SJSA1 (cell line): Measurements from ENCODE around the gene FAM228A. TPM values are rescaled to one million over a fixed set of nuclear protein-coding genes. Genes with fewer than 3 reads are reported as not detected.

Experiments used
- DNase-seq, 2 experiments: peaks; one replicate each; pipeline ENCODE4 v3.0.0-alpha.2; 2015 to 2020; ENCODE audit warnings: low spot score in 2 of 2, low read depth in 1 of 2
- H3K27ac ChIP-seq: fragments of 250-450 bp; sonication (Bioruptor Pico); 2 replicates; pipeline ENCODE4 v1.5.1; 2020; ENCODE audit warnings: mild to moderate bottlenecking, moderate library complexity
- H3K27me3 ChIP-seq: fragments of 250-450 bp; sonication (Bioruptor Pico); replicated peaks from 2 replicates; pipeline ENCODE4 v1.5.1; 2020; ENCODE audit warnings: mild to moderate bottlenecking, moderate library complexity
- H3K36me3 ChIP-seq: fragments of 250-450 bp; sonication (Bioruptor Pico); 2 replicates; pipeline ENCODE4 v1.5.1; 2020; ENCODE audit warnings: mild to moderate bottlenecking
- H3K4me1 ChIP-seq: fragments of 250-450 bp; sonication (Bioruptor Pico); replicated peaks from 2 replicates; pipeline ENCODE4 v1.6.1; 2021; ENCODE audit warnings: mild to moderate bottlenecking
- H3K4me3 ChIP-seq: fragments of 250-450 bp; sonication (Bioruptor Pico); 2 replicates; pipeline ENCODE4 v1.5.1; 2020; ENCODE audit warnings: mild to moderate bottlenecking
- H3K9me3 ChIP-seq: fragments of 250-450 bp; sonication (Bioruptor Pico); replicated peaks from 2 replicates; pipeline ENCODE4 v1.5.1; 2020; ENCODE audit warnings: mild to moderate bottlenecking
- total RNA-seq: library from RNA; depleted of rRNA; stranded (reverse); fragments of >200 nt; shearing (Covaris generic); gene quantifications from 2 replicates; pipeline ENCODE4 v1.2.3, GENCODE V29; 2014; rRNA removed

FAM228A gene
- total RNA-seq, 1 experiment from 2014 or later = not detected

- DNase-seq = no peak
- H3K4me1 ChIP-seq = peaks cover 10% of the 10 kb centered on the region; the same call in 1 of the 2 replicates
- H3K27ac ChIP-seq = no peak overlapping the region
These were observed 46.6 kb downstream of the FAM228A start for GRCh38 chr2:24221343-24222050.

GRCh38 chr2:24222946-24223345 is 48.1 kb downstream of the FAM228A start:
- H3K36me3 ChIP-seq = 0 out of 2 replicates have a peak, but pooled peaks cover 6% of the 10 kb centered on the region
- H3K27me3 ChIP-seq = no peaks in the 10 kb centered on the region
- no peak for DNase-seq
- H3K4me1 ChIP-seq = peaks cover 10% of the 10 kb centered on the region; the same call in 1 of the 2 replicates
- H3K4me3 ChIP-seq = no peak overlapping the region
- no peak overlapping the region for H3K27ac ChIP-seq
- no peaks in the 10 kb centered on the region; the same call in 1 of the 2 replicates for H3K9me3 ChIP-seq

More at GRCh38 chr2:24221343-24222050, 46.6 kb downstream of the FAM228A start:
- Histone ChIP-seq H3K9me3 (no peaks in the 10 kb centered on the region; the same call in 1 of the 2 replicates), H3K27me3 (no peaks in the 10 kb centered on the region), H3K4me3 (no peak overlapping the region), H3K36me3 (0 out of 2 replicates have a peak, but pooled peaks cover 6% of the 10 kb centered on the region)

GRCh38 chr2:24225499-24226242 is 50.8 kb downstream of the FAM228A start:
- Histone ChIP-seq H3K4me3 (no peak overlapping the region), H3K36me3 (no peaks in the 10 kb centered on the region)
- no peak for DNase-seq

GRCh38 chr2:24228470-24228869 is 53.6 kb downstream of the FAM228A start:
- no peaks in the 10 kb centered on the region; the same call in 1 of the 2 replicates for H3K9me3 ChIP-seq
- no peak for DNase-seq
- no peak overlapping the region for H3K4me3 ChIP-seq
- no peaks in the 10 kb centered on the region for H3K4me1 ChIP-seq
- H3K36me3 ChIP-seq = no peaks in the 10 kb centered on the region; the same call in 1 of the 2 replicates
- H3K27me3 ChIP-seq = no peaks in the 10 kb centered on the region
- no peak overlapping the region for H3K27ac ChIP-seq

More at GRCh38 chr2:24225499-24226242, 50.8 kb downstream of the FAM228A start:
- H3K9me3 ChIP-seq = no peaks in the 10 kb centered on the region; the same call in 1 of the 2 replicates
- H3K27me3 ChIP-seq = no peaks in the 10 kb centered on the region
- H3K4me1 ChIP-seq = no peaks in the 10 kb centered on the region
- H3K27ac ChIP-seq = no peak overlapping the region

GRCh38 chr2:24231461-24231881 is 56.6 kb downstream of the FAM228A start:
- Histone ChIP-seq H3K9me3 (no peaks in the 10 kb centered on the region), H3K4me3 (no peak overlapping the region), H3K27ac (no peak overlapping the region), H3K4me1 (no peaks in the 10 kb centered on the region), H3K27me3 (no peaks in the 10 kb centered on the region), H3K36me3 (no peaks in the 10 kb centered on the region; the same call in 1 of the 2 replicates)
- DNase-seq = no peak

- H3K4me1 ChIP-seq = no peaks in the 10 kb centered on the region
- H3K27ac ChIP-seq = no peak overlapping the region
- no peaks in the 10 kb centered on the region for H3K27me3 ChIP-seq
- no peaks in the 10 kb centered on the region for H3K9me3 ChIP-seq
- no peak overlapping the region for H3K4me3 ChIP-seq
- no peaks in the 10 kb centered on the region; the same call in none of the 2 replicates for H3K36me3 ChIP-seq
- no peak for DNase-seq
These were observed 58.5 kb downstream of the FAM228A start for GRCh38 chr2:24233321-24233720.

- Histone ChIP-seq H3K27ac (no peak overlapping the region), H3K36me3 (no peaks in the 10 kb centered on the region; the same call in none of the 2 replicates), H3K4me1 (no peaks in the 10 kb centered on the region), H3K27me3 (no peaks in the 10 kb centered on the region), H3K9me3 (no peaks in the 10 kb centered on the region), H3K4me3 (no peak overlapping the region)
- DNase-seq = no peak
These were observed 62.5 kb downstream of the FAM228A start for GRCh38 chr2:24237313-24237712.

GRCh38 chr2:24238158-24238557 is 63.3 kb downstream of the FAM228A start:
- Histone ChIP-seq H3K4me3 (no peak overlapping the region), H3K27me3 (no peaks in the 10 kb centered on the region), H3K27ac (no peak overlapping the region), H3K36me3 (no peaks in the 10 kb centered on the region; the same call in none of the 2 replicates), H3K9me3 (no peaks in the 10 kb centered on the region), H3K4me1 (no peaks in the 10 kb centered on the region)
- DNase-seq = no peak

- H3K4me1 ChIP-seq = no peaks in the 10 kb centered on the region
- no peaks in the 10 kb centered on the region for H3K9me3 ChIP-seq
- H3K36me3 ChIP-seq = no peaks in the 10 kb centered on the region; the same call in none of the 2 replicates
- H3K27ac ChIP-seq = no peak overlapping the region
- H3K27me3 ChIP-seq = no peaks in the 10 kb centered on the region
- no peak overlapping the region for H3K4me3 ChIP-seq
- no peak for DNase-seq
These were observed 64.7 kb downstream of the FAM228A start for GRCh38 chr2:24239553-24239952.

Other genes starting within 250 kb of the FAM228A start
- gene ATAD2B, start 247.9 kb upstream of the FAM228A start, total RNA-seq = 6.7 and 13.5 TPM in 2 replicates
- 21.0 and 34.3 TPM in 2 replicates for gene UBXN2A, start 234.6 kb upstream of the FAM228A start, total RNA-seq
- not detected in 2 replicates for gene MFSD2B, start 165.0 kb upstream of the FAM228A start, total RNA-seq
- 18.0 and 18.5 TPM in 2 replicates for gene WDCP, start 127.7 kb upstream of the FAM228A start, total RNA-seq
- 15.1 and 18.2 TPM in 2 replicates for gene FKBP1B, start 125.3 kb upstream of the FAM228A start, total RNA-seq
- 274 and 353 TPM in 2 replicates for gene SF3B6, start 98.7 kb upstream of the FAM228A start, total RNA-seq
- 8.1 and 19.6 TPM in 2 replicates for gene TP53I3, start 90.2 kb upstream of the FAM228A start, total RNA-seq
- gene PFN4, start 51.7 kb upstream of the FAM228A start, total RNA-seq = 0.29 and 0.69 TPM in 2 replicates
- 4.4 and 5.1 TPM in 2 replicates for gene FAM228B, start 51.6 kb upstream of the FAM228A start, total RNA-seq
- 17.7 and 30.7 TPM in 2 replicates for gene ITSN2, start 185.5 kb downstream of the FAM228A start, total RNA-seq